Measurements from ENCODE around the gene WBP2.
A peak's percentile ranks its signal among the peaks of the same experiment; 100 is the strongest.
"Not testable (repeated sequence)": the region's sequence is repeated elsewhere in the genome, so short reads cannot be mapped to it uniquely, and the experiment has no call there.

The WBP2 gene

DNA sequence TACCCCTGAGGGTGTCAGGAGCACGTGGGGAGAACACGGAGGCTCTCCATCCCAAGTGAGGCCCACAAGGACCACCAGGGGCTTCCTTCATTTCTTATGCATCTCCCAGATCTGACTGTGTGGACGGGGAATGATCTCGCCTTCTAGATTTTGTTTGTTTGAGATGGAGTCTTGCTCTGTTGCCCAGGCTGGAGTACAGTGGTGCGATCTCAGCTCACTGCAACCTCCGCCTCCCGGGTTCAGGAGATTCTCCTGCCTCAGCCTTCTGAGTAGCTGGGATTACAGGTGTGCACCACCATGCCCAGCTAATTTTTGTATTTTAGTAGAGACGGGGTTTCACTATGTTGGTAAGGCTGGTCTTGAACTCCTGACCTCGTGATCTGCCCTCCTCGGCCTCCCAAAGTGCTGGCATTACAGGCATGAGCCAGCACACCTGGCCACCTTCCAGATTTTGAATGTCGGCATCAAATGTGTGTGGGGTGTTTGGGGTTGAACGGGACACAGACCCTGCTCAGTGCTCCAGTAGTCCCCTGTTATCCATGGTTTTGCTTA, 13.7 kb upstream of the WBP2 start:
- DNase-seq (ENCODE audit: low read depth in 2 of 2), result not testable (repeated sequence)

DNA sequence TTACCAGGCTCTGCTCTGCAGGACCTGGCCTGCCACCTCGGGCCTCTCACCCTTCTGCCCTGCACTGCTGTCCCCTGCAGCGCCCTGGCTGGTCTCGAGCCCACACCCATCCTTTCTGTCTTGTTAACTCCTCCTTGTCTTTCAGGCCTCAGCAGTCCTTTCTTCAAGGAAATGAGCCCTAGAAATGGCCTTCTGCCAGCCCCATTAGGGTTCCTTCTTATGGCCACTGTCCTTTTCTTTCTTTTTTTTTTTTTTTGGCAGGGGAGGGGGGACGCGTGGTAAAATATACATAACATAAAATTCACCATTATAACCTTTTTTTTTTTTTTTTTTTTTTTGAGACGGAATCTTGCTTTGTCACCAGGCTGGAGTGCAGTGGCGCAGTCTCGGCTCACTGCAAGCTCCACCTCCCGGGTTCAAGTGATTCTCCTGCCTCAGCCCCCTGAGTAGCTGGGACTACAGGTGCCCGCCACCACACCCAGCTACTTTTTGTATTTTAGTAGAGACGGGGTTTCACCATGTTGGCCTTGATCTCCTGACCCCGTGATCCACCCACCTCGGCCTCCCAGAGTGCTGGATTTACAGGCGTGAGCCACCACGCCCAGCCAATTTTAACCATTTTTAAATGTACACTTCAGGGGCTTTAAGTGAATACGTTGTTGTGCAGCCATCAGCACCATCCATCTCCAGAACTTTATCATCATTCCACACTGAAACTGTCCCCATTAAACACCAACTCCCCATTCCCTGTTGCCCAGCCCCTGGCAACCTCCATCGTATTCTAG, 10.5 kb upstream of the WBP2 start:
- DNase-seq (ENCODE audit: low read depth in 2 of 2), result not testable (repeated sequence)

DNA sequence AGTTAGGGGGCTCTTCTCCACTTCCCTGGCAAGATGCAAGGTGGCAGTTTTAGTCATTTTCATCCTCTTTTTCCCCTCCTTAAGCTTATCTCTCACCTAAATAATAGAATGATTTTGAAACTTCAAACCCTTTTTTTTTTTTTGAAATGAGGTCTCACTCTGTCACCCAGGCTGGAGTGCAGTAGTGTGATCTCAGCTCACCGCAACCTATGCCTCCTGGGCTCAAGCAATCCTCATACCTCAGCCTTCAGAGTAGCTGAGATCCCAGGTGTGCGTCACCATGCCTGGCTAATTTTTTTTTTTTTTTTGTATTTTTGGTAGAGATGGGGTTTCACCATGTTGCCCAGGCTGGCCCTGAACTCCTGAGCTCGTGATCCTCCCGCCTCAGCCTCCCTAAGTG, 9.8 kb upstream of the WBP2 start:
- not testable (repeated sequence) for DNase-seq (ENCODE audit: low read depth in 2 of 2)

DNA sequence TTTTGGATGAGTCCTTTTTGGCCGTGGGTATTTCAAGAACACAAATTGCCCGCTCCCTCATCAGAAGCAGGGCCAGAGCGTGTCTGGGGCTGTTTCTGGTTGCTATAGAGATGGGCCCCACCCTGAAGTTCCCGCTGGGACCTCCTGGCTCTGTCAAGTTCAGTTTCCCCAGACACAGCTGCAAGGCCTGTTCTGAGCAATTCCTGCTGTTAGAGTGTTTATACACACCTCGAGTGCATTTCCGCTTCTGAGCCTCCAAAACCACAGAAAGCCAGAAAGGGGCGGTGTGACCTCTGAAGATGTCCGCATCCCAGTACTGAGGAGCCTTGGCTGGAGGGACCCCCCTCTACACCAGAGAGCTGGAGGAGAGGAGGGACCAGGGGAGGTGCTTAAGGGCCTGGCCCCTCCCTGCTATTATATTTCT, 9.3 kb upstream of the WBP2 start:
- peak in 1 of 2 experiments; percentile 36 for DNase-seq (ENCODE audit: low read depth in 2 of 2)

DNA sequence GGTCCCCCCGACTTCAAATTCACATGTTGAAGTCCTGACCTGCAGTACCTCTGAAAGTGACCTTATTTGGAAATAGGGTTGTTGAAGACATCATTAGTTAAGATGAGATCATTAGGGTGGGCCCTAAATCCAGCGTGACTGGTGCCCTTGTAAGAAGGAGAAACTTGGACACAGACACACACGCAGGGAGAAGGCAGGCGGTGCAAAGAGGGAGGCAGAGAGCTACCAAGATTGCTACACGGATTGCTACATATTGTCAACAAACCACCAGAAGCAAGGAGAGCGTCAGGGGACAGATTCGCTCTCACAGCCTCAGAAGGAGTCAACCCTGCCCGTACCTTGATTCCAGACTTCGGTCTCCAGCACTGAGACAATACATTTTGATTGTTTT, 6.8 kb upstream of the WBP2 start:
- DNase-seq (ENCODE audit: low read depth in 2 of 2), result no peak

DNA sequence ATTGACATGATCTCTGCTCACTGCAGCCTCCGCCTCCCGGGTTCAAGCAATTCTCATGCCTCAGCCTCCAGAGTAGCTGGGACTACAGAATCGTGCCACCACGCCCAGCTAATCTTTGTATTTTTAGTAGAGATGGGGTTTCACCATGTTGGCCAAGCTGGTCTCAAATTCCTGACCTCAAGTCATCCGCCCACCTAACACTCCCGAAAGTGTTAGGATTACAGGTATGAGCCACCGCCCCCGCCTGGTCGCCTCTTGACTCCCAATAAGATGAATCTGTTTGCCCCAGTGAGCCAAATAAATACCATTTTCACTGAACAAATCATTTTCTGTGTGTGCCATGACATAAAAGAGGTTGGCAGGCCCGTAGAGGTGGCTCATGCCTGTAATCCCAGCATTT, 4.2 kb upstream of the WBP2 start:
- not testable (repeated sequence) for DNase-seq (ENCODE audit: low read depth in 2 of 2)

DNA sequence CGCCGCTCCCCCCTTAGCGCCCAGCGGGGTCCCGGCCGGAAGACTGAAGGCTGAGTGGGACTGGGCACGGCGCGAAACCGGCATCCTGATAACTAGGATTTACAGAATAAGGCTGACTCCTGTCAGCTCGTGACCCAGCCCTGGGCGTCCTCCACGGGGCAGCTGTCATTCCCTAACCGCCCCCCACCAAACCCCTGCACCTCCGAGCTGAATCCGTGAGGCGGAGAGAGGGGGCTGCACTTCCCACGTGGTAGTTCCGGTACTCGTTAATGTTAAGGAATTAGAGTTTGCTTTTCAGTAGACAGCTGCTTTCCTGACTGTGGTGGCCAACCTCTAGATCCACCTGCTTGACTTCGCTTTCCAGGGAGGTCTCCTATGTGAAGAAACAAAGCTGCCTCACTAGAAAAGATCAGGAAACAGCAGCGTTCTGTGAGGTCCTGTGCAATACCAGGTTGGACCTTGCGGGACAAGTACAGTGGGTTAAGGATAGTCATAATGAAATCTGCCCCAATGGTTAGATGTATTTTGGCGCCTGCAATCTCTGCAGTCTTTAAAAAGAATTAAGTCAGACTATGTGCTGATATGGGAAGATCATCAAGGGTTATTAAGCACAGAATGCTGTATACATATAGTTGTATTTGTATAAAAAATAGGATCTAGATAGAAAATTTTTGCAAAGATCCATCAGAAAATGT, 1.1 kb upstream of the WBP2 start:
- no peak for DNase-seq (ENCODE audit: low read depth in 2 of 2)

DNA sequence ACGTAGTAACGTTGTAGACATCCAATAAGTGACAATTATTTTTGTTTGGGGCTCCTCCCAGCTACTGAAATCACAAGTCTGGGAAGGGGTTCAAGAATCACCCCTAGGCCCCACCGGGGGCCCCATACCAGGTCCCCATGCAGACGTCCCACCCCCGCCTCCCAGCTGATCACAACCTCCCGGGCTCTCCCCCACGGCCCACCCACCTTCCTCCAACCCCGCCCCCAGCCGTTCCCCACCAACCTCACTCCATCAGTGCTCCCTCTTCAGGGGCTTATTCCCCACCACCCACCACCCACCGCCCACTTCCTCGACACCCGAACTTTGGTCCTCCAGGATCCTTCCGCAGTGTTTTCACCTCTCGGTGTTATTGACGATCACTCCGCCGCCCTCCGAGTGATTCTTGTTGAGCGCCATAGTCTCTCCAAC, 240 bp downstream of the WBP2 start:
- DNase-seq (ENCODE audit: low read depth in 2 of 2), result no peak

DNA sequence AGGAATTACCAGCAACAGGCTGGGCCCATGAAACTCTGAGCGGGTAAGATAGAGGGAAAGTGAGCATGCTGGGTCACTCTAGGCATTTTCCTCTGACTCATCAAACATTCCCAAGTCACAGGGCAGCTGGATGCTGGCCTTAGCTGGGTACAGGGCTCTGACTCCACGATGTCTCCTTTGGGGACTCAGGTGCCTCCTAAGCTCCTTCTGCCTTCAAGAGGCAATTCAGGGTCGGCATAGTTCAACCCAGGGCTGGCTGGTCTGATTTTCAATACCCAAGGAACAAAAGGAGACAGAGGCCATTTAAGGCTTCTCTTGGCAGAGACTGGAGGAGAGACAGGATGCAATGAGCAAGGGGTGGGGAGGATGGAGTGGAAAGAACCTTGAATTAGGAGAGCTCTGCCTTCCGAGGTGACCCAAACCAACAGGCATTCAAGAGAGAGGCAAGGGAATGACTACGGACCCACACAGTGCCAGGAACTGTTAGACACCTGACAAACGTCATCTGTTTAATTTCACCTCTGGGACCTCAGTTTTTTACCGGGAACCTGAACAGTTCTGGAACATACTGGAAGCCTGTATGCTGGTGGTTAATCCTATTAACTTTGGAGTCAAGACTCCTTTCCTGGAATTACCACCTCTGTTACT, 910 bp downstream of the WBP2 start:
- no peak for DNase-seq (ENCODE audit: low read depth in 2 of 2)

DNA sequence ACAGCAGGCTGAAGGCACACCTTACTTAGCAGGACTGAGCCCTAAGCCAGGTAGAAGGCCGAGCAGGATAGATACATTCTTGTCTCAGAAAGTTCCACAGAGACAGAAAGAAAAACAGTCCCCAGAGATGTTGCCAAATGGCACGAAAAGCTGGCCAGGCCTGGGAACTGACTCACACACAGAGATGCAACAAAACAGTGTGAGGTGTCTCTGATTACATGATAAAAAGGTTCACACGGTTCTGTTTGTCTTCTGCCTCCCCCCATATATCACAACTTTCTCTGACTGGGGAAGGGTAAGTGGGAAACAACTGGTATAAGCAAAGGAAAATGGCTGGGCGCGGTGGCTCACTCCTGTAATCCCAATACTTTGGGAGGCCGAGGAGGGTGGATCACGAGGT, 1.7 kb downstream of the WBP2 start:
- DNase-seq (ENCODE audit: low read depth in 2 of 2), result no peak

DNA sequence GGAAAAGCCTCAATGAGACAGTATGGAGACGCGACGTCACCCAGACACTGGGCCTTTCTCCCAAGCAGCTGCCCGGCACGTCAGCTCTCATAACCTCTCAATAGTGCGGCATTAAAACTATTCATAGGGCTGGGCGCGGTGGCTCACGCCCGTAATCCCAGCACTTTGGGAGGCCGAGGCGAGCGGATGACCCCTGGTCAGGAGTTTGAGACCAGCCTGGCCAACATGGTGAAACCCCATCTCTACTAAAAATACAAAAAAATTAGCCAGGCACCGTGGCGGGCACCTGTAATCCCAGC, 3.5 kb downstream of the WBP2 start:
- not testable (repeated sequence) for DNase-seq (ENCODE audit: low read depth in 2 of 2)

DNA sequence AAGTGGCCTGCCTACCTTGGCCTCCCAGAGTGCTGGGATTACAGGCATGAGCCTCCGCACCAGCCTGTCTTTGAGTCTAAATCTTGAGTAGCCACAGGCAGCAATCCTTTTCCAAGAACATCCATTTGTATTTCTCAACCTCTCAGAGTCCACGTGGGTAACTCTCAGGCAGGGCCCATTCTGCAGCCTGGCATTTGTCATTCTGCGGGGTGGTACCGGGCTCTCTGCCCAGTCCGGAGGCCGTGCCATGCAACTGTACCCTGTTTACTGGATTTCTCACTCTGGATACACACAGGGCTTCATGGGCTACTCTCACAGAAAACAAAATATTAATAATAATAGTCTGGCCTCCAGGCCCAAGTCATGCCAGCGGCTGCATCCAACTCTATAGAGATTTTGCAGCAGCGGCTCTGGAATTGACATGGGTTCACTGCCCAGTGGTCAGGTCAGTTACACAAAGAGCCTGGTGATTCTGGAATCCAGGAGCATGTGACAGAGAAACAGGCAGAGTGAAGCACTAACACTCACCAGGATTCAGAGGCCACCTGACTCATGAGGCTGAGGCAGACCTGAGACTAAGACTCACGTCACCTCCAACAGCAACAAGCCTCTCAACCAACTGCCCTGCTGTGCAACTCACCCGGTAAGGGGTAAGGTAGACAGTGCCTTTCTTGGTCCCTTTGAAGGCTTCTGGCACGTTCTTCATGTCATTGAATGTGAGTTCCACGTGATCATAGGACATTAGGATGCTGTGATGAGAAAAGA, 4.0 kb downstream of the WBP2 start:
- DNase-seq (ENCODE audit: low read depth in 2 of 2), result no peak

DNA sequence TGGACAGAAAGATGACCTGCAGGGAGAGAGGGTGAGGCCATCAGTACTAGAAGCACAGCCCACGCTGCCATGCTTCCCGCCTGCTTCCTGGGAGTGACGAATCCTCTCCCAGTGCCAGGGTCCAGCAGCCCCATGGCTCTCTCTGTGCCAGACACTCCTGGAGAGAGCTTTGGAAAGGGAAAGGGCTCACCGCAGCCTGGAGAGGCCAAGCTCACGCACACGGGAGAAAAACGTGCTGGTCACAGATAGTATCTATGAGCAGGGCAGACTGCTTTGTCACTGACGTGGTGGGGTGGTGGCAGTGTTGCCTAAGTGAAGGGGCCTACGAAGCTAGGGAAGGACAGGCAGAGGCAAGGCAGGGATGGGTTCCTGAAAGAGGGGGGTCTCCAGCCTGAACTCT, 5.4 kb downstream of the WBP2 start:
- DNase-seq (ENCODE audit: low read depth in 2 of 2), result no peak

DNA sequence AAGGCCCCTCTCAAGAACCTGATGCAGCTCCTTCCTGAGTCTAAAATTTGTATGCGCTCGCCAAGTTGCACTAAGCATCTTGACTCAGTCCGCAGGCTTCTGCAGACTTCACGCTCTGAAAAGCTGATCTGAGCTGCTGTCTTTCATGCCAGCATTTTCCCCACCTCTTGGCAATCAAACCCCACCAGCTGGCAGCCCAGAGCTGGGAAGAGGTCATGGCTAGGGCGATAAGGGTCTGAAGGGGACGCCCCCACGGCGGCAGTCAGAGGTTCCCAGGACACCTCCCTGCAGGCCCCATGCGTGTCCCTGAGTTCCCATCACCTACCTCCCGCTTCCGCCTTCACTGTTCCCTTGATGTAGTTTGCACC, 5.9 kb downstream of the WBP2 start:
- DNase-seq (ENCODE audit: low read depth in 2 of 2), result no peak

DNA sequence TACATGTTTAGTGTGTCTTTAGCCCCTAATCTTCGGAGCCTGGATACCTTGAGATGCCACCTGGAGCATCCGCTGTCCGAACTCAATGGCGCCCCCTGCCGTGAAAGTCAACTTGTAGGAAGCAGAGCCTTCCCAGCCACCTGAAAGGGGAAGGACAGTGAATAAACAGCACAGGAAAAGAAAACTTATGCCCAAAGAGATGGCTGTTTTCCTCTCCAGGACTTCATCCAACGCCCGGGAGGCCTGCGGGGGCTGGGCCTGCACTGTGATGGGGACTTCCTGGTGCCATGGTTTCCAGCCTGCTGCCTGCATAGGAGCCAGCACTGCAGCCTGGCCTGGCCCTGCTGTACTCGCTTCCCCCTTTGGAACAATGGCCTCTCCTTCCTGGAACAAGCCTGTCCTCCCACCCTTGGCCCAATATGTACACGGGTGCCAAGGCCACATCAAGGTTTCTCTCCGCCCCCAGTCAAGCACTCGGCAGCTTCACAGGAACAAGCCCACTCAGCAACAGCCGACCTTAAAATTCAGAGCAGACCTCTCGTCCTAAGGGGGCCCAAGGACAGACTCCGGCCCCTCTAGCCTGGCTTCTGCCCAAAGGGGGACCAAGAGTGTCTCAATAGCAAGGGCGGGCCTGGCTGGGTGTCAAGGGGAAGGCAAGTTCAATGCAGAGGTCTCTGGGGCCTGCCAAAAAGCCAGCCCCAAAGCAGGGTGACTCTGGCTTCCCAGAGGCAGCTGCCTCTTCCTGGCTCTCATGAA, 6.4 kb downstream of the WBP2 start:
- DNase-seq (ENCODE audit: low read depth in 2 of 2), result no peak

DNA sequence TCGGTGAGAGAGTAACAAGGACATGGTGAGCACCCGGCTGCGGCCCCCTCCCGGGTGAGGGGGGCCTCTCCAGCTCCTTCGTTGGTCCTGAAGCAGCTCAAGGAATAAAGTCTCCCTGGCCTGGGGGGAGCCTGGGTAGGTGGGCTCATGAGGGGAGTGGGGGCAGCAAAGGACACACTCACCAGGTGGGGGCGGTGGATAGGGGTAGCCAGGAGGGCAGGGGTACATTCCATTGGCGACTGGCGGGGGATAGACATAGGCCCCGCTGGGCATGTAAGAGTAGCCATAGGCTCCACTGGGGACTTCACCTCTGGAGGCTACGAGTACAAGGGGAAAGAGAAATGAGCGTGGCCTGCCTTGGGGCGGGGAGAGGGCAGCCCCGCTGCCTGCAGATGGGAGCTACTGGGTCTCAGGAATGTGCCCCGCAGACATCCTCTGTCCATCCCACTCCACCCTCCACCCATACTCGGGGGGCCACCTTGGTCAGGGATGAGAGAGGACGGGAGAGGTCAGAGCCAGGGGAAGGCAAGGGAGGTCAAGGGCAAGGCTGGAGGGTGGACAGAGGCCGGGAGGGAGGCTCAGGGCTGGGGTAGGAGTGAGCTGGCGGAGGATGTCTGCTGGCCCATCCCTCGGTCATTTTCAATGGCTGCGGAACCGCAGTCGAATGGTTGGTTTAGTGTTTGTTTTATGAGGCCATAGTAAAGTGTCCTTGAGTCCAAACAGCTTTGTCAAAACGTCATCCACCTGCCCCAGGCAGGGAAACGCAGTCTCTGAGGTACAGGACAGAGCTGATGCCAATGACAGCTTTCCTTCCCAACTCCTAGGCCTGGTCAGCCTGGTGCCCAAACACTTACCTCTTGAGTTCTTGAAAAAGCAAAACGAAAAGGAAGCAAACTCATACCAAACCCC, 7.3 kb downstream of the WBP2 start:
- no peak for DNase-seq (ENCODE audit: low read depth in 2 of 2)

DNA sequence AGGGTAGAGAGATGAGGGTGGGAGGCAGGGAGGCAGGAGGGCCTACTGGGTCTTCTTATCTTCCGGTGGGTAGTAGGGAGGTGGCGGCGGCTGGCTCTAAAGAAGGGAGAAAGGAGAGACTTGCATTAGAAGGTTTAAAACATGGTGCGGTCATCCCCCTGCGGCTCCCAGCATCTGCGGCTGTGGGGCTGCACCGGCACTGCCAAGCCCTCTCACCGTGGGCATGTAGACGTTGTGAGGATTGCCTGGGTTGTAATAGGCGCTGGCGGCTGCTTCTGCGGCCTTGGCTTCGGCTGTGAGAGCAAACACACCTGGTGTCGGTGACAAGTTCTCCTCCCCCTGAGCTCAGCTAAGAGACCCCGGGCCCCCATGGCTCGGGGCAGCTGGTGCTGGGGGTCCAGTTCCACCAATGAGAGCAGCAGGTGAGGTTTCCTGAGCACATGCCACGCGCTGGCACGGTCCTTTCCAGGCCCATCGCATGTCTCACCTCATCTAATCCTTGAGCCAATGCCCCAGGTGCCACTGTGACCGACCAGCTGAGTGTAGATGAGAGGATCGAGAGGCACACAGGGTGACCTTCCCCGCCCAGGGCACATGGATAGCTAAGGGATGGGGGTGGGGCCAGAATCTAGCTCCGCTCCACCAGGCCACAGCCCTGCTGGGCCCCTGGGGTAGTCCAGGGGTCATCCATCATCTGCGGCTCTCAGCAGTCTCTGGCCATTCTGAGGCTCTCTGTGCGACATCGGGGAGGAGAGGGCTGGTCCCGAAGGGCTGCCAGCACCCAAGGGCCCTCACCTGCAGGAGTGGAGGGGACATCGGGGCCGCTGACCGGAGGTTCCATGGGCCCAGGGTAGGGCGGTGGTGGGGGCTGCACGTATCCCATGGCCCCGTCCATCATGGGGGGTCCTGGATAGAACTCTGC, 8.2 kb downstream of the WBP2 start:
- DNase-seq (ENCODE audit: low read depth in 2 of 2), result no peak

DNA sequence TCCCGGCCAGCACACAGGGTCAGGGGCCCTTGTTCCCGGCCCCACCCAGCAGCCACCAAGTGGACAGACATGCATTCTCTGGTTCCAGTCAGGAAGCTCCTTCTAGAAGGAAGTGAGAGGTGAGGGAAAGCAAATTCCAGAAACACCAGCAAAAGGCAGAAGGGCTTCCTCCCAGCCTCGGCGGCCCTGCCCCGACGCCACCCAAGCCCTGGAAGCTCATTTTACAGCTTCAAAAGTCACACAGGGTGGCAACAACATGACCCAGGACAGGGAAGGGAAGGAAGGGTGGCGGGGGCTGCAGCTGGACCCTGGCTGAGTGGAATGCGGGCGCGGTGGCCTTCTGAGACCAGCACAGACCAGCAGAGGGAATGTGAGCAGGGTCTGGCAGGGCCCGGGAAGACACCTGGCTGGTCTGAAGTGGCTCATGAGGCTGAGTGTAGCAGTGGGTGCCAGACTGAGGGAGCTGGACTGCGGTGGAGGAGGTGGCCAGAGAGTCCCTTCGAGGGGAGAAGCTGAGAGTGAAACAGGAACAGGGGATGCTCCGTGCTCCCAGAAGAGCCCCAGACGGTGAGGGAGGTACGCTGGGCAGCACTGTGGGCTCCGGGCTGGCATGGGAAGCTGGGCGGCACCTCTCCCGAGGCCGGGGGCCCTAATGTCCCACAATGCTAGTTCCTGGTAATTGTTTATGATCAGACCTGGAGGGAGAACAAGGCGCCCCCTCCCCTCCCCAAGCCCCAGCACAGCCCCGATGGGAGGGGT, 9.0 kb downstream of the WBP2 start:
- DNase-seq (ENCODE audit: low read depth in 2 of 2), result no peak
